ENCODE results near the gene SLC29A3.

Gene SLC29A3

DNA sequence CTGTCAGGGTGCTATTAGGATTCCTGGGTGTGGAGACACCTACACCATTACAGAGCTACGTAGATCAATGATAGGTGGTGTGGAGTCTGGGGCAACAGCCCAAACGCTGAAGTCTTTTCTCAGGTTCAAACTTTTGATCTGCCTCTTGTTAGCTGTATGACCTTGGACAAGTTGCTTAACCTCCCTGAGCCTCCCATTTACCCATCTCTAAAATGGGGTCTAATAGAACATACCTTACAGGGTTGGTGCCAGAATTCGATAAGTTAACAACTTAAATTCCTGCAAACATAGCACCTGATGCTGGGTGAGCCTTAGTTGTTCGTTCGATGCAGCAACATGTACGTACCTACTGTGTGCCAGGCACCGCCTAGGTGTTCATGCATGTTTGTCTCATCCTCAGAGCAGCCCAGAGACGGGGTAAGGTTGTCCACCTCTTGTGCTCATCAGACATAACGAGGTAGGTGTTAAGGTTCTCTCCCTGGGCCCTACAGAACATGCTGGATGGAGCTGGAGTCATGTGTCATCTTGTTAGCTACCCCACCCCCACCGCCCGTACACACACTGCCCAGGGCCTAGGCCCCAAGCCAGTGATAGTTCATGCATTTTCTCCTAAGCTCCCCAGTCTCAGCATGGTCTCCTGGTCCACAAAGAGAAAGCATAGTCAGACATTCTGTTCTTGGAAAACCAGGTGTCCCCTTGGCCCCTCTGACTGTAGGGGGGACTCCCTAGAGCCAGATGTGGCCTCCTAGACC lies 41.0 kb upstream of the SLC29A3 start:
- TF ChIP-seq, protein P1, sequence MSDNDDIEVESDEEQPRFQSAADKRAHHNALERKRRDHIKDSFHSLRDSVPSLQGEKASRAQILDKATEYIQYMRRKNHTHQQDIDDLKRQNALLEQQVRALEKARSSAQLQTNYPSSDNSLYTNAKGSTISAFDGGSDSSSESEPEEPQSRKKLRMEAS (IDR thresholded peaks at IDR 0.05), result no peak
- TF ChIP-seq TEAD4 (IDR thresholded peaks at IDR 0.05) (no peak), YY1 (IDR thresholded peaks at IDR 0.05; ENCODE audit: low read depth) (no peak), CEBPB (IDR thresholded peaks at IDR 0.05) (no peak), TAF1 (IDR thresholded peaks at IDR 0.05; ENCODE audit: low read depth) (no peak), FOXM1 (IDR thresholded peaks at IDR 0.05; ENCODE audit: borderline replicate concordance, low read depth) (no peak), EGR1 (IDR thresholded peaks at IDR 0.05) (no peak), CREB1 (IDR thresholded peaks at IDR 0.05; ENCODE audit: low read depth) (no peak), ZBTB7A (IDR thresholded peaks at IDR 0.05; ENCODE audit: low read depth) (no peak), RAD21 (IDR thresholded peaks at IDR 0.05; ENCODE audit: low read depth) (no peak), NFIC (IDR thresholded peaks at IDR 0.05) (no peak), TCF12 (IDR thresholded peaks at IDR 0.05; ENCODE audit: low read depth) (no peak), EP300 (IDR thresholded peaks at IDR 0.05; ENCODE audit: borderline replicate concordance) (no peak)
- TF ChIP-seq, protein P2, sequence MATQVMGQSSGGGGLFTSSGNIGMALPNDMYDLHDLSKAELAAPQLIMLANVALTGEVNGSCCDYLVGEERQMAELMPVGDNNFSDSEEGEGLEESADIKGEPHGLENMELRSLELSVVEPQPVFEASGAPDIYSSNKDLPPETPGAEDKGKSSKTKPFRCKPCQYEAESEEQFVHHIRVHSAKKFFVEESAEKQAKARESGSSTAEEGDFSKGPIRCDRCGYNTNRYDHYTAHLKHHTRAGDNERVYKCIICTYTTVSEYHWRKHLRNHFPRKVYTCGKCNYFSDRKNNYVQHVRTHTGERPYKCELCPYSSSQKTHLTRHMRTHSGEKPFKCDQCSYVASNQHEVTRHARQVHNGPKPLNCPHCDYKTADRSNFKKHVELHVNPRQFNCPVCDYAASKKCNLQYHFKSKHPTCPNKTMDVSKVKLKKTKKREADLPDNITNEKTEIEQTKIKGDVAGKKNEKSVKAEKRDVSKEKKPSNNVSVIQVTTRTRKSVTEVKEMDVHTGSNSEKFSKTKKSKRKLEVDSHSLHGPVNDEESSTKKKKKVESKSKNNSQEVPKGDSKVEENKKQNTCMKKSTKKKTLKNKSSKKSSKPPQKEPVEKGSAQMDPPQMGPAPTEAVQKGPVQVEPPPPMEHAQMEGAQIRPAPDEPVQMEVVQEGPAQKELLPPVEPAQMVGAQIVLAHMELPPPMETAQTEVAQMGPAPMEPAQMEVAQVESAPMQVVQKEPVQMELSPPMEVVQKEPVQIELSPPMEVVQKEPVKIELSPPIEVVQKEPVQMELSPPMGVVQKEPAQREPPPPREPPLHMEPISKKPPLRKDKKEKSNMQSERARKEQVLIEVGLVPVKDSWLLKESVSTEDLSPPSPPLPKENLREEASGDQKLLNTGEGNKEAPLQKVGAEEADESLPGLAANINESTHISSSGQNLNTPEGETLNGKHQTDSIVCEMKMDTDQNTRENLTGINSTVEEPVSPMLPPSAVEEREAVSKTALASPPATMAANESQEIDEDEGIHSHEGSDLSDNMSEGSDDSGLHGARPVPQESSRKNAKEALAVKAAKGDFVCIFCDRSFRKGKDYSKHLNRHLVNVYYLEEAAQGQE (IDR thresholded peaks at IDR 0.05; ENCODE audit: low read depth), result no peak
- TF ChIP-seq, protein P3, sequence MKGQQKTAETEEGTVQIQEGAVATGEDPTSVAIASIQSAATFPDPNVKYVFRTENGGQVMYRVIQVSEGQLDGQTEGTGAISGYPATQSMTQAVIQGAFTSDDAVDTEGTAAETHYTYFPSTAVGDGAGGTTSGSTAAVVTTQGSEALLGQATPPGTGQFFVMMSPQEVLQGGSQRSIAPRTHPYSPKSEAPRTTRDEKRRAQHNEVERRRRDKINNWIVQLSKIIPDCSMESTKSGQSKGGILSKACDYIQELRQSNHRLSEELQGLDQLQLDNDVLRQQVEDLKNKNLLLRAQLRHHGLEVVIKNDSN (IDR thresholded peaks at IDR 0.05), result no peak

DNA sequence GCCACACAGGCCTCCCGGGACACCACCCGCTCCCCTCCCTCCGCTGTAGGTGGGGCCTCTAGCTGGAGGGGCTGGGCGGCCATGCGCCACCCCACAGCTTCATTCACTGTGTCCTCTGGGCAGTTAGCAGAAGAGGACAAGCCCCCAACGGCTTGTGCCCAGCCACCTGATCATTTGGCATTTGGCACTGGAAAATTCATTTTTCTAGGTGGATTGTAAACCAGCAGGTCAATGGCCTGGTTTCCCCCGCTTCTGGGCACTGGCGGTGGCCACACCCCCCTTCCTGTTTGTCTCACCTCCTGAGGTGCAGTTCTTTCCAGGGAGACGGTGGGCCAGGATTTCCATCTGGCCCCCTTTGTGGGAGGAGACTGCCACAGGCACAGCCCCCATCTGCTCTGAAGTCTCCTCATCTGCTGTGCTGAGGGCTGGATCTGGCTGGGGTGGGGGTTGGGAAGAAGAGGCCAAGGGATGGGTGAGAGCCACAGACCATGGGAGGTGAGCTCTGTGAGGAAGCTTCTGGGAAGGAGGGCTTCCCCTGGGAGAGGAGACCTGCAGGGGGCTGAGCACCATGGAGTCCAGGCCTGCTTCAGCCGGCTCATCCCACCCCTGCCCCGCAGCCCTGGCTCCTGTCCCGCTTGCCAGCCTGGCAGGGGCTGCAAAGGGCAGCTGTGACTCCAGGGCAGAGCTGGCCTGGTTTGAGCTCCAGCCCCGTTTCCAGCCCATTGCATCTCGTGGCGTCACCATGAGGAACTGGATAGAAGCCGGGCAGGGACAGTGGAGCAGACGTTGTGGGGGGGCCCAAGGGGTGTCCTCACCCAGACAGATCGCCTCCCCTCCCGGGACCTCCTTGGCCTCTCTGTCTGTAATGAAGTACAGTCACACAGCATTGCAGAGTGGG lies 40.1 kb upstream of the SLC29A3 start:
- TF ChIP-seq TCF12 (IDR thresholded peaks at IDR 0.05; ENCODE audit: low read depth) (no peak), EGR1 (IDR thresholded peaks at IDR 0.05) (no peak)

DNA sequence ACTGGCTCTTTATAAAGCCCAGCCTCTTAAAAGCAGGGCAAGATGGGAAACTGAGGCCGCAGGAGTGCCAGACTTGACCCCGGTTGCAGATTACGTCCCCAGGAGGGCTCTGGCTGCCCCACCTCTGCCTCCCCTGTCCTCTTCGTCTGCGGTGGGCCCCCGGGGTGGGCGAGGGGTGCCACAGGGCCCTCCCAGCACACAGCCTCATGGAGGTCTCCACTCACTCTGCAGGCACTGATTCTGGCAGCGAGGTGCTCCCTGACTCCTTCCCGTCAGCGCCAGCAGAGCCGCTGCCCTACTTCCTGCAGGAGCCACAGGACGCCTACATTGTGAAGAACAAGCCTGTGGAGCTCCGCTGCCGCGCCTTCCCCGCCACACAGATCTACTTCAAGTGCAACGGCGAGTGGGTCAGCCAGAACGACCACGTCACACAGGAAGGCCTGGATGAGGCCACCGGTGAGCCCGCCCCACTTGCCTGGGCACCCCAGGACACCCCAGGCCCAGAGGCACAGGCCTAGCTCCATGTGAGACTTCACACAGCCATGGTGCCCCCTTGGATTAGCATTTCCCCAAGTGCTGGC lies 39.4 kb upstream of the SLC29A3 start:
- TF ChIP-seq EP300 (IDR thresholded peaks at IDR 0.05; ENCODE audit: borderline replicate concordance) (no peak), TEAD4 (IDR thresholded peaks at IDR 0.05) (no peak)

DNA sequence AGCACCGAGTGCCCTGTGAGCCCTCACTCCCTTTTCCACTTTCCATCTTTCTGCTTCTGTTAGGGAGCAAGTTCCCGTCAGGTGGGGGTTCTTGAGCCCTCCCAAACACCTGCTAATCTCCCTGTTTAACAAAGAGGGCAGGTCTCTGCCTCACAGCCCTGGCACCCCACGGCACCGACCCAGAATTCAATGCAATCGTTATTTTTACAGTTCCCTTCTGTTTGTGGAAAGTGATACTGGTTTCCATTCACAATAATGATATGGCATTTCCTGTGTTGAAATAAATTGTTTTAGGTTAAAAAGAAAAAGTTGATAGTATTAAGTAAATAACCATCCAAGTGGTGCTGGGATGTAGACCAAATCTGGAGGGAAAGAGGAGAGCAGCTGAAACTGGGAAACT lies 38.8 kb upstream of the SLC29A3 start:
- TF ChIP-seq EP300 (IDR thresholded peaks at IDR 0.05; ENCODE audit: borderline replicate concordance), result no peak
- TF ChIP-seq CEBPB (IDR thresholded peaks at IDR 0.05), result no peak
- TF ChIP-seq, protein P1 (IDR thresholded peaks at IDR 0.05), result no peak

DNA sequence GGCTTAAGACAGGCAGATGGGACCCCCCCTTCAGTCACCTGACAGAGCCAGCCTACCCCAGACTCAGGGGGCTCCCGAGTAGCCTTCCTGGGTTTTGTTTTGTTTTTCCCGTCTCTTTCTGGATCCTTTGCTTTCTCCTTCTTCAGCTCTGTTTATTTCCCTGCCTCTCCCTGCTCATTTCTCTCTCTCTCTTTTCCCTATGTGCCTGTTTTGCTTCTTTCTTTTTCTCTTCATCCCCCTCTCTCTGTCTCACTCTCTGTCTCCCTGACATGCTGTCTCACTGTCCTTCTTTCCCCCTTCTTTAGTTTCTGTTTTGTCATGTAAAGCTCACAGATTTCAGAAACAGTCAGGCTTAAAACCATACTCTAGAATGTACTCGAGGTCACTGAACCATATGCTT lies 38.2 kb upstream of the SLC29A3 start:
- TF ChIP-seq RAD21 (IDR thresholded peaks at IDR 0.05; ENCODE audit: low read depth), result no peak
- TF ChIP-seq YY1 (IDR thresholded peaks at IDR 0.05; ENCODE audit: low read depth), result no peak
- TF ChIP-seq CEBPB (IDR thresholded peaks at IDR 0.05), result no peak
- TF ChIP-seq TEAD4 (IDR thresholded peaks at IDR 0.05), result no peak

DNA sequence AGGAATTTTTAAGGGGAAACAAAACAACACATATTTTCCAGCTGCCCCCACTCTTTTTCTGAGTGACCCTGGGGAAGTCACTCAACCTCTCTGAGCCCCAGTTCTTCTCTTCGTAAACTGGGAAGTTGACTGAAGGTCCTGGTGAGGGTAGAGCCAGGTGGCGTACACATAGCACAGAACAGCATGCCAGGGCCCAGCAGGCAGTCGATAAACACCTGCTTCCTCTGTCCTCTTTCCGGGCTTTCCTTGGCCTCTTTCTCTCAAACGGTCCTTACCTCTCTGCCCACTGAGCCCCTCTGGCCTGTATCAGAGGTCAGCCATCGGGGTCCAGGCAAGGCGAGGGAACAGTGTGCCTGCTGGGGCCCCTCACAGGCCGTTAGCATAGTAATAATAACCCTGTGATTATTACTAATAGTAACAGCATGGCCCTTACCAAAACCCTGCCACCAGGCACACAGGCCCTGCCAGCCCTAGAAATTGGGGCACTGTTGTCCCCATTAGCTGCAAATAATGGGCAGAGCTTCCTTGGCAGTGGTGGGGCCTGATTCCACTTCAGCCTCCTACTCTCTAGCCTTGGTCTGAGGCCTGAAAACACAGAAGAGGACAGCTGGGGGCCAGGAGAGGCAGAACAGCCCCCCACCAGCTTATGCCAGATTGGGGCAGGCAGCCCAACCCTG lies 37.3 kb upstream of the SLC29A3 start:
- TF ChIP-seq ZBTB7A (IDR thresholded peaks at IDR 0.05; ENCODE audit: low read depth), result no peak
- TF ChIP-seq EGR1 (IDR thresholded peaks at IDR 0.05), result no peak
- no peak for TF ChIP-seq CREB1 (IDR thresholded peaks at IDR 0.05; ENCODE audit: low read depth)
- no peak for TF ChIP-seq EP300 (IDR thresholded peaks at IDR 0.05; ENCODE audit: borderline replicate concordance)
- TF ChIP-seq RAD21 (IDR thresholded peaks at IDR 0.05; ENCODE audit: low read depth), result no peak
- TF ChIP-seq TAF1 (IDR thresholded peaks at IDR 0.05; ENCODE audit: low read depth), result no peak
- no peak for TF ChIP-seq YY1 (IDR thresholded peaks at IDR 0.05; ENCODE audit: low read depth)
- TF ChIP-seq, protein P1 (IDR thresholded peaks at IDR 0.05), result no peak
- no peak for TF ChIP-seq NFIC (IDR thresholded peaks at IDR 0.05)
- no peak for TF ChIP-seq CEBPB (IDR thresholded peaks at IDR 0.05)
- TF ChIP-seq, protein P2 (IDR thresholded peaks at IDR 0.05; ENCODE audit: low read depth), result no peak
- TF ChIP-seq TEAD4 (IDR thresholded peaks at IDR 0.05), result no peak
- TF ChIP-seq, protein P3 (IDR thresholded peaks at IDR 0.05), result no peak

Data from Ishikawa (cell line).